ENCODE data around the gene TPBGL. TPM values are rescaled to one million over a fixed set of nuclear protein-coding genes. Genes with fewer than 3 reads are reported as not detected.

Gene TPBGL
- total and polyA plus RNA-seq, 2 of the 4 experiments (the other 2 are of a cell fraction) = not detected

DNA sequence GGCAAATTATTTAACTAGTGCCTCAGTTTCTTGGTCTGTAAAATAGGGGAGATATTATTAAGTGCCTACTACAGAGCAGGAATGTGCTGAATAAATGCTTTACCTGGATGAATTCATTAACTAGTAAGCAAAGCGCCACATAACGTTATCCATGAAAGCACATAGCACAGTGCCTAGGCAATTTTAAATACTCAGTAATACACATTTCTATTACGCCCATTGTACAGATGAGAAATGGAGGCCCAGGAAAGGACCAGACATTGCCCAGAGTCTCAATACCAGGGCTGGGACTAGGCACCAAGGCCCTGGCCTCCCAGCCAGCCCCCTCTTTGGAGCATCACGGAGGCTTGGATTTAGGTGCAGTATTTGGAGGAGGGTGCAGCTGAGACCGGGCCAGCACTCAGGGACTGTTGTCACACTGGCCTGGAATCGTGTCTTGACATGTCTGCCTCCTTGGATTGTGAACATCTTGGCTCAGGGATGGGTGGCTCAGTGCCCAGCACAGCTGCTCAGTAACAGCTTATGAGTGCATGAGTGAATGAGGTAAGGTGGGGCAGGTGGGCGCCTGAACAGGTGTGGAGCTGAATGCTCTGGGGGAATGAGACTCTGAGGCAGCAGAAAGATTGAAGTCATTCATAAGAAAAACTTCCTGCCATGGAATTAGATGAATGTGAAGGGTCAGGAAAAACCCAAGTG lies 42.1 kb upstream of the TPBGL start:
- no peak for DNase-seq
- no peak for TF ChIP-seq ELK1 (IDR thresholded peaks at IDR 0.05; ENCODE audit: borderline replicate concordance, low read depth, low read length)
- TF ChIP-seq SMC3 (IDR thresholded peaks at IDR 0.05; ENCODE audit: low read depth, low read length) = no peak
- no peak for TF ChIP-seq MAZ (IDR thresholded peaks at IDR 0.05; ENCODE audit: borderline replicate concordance, low read depth, low read length)
- TF ChIP-seq MXI1 (IDR thresholded peaks at IDR 0.05; ENCODE audit: borderline replicate concordance, low read depth, low read length) = no peak
- TF ChIP-seq CEBPB (IDR thresholded peaks at IDR 0.05; ENCODE audit: low read depth, low read length) = no peak
- no peak for TF ChIP-seq MAFK (IDR thresholded peaks at IDR 0.05; ENCODE audit: low read depth, low read length)
- TF ChIP-seq RCOR1 (IDR thresholded peaks at IDR 0.05; ENCODE audit: insufficient replicate concordance, low read length) = no peak
- TF ChIP-seq RFX5 (IDR thresholded peaks at IDR 0.05; ENCODE audit: low read depth, low read length) = no peak
- no peak for TF ChIP-seq POLR2A (IDR thresholded peaks at IDR 0.05; ENCODE audit: low read depth, low read length)
- TF ChIP-seq, protein P1, sequence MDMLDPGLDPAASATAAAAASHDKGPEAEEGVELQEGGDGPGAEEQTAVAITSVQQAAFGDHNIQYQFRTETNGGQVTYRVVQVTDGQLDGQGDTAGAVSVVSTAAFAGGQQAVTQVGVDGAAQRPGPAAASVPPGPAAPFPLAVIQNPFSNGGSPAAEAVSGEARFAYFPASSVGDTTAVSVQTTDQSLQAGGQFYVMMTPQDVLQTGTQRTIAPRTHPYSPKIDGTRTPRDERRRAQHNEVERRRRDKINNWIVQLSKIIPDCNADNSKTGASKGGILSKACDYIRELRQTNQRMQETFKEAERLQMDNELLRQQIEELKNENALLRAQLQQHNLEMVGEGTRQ (IDR thresholded peaks at IDR 0.05; ENCODE audit: low read depth, low read length) = no peak
- intact Hi-C loops (cut with micrococcal nuclease) (no loop called here), dilution Hi-C loops (cut with HindIII; ENCODE audit: low sequenced_read_pairs, unreplicated experiment) (no loop called here), in situ Hi-C loops (cut with MboI; ENCODE audit: low sequenced_read_pairs) (no loop called here)
- no peak overlapping the region for H4K8ac ChIP-seq (ENCODE audit: low read depth in 2 of 2, low read length in 2 of 2)
- no CpG with 5 or more reads among the region's 7 CpGs for WGBS, 2 experiments (ENCODE audit: extremely low coverage in 2 of 2, insufficient read length in 1 of 2)
- no peak overlapping the region for H3K56ac ChIP-seq (ENCODE audit: extremely low read depth, insufficient read depth, low read length)
- no peak overlapping the region for H2BK120ac ChIP-seq (ENCODE audit: low read depth, low read length)
- CTCF ChIA-PET = no interaction called here
- no peak overlapping the region for H2AK9ac ChIP-seq (replicated peaks; ENCODE audit: low read depth, low read length, poor library complexity)
- no peaks in the 10 kb centered on the region for H3K79me1 ChIP-seq (ENCODE audit: low read depth in 1 of 2, low read length in 2 of 2)
- H2BK20ac ChIP-seq (ENCODE audit: low read depth, low read length) = no peak overlapping the region
- no peak overlapping the region for H3K18ac ChIP-seq (ENCODE audit: low read depth, low read length)
- no peak overlapping the region for H3K14ac ChIP-seq (replicated peaks; ENCODE audit: low read depth, low read length)
- no peak overlapping the region for H4K5ac ChIP-seq (ENCODE audit: low read depth, low read length)
- H3K27ac ChIP-seq (ENCODE audit: insufficient read depth, low read length) = no peak overlapping the region
- H3K4me2 ChIP-seq (ENCODE audit: low read depth, low read length) = no peak overlapping the region
- H3K9me1 ChIP-seq (ENCODE audit: insufficient read depth, low read length) = no peaks in the 10 kb centered on the region
- H4K20me1 ChIP-seq (ENCODE audit: insufficient read depth, low read length) = no peaks in the 10 kb centered on the region
- peaks cover 67% of the 10 kb centered on the region for H3K27me3 ChIP-seq (ENCODE audit: control insufficient read depth, insufficient read depth, low read length)
- no peak overlapping the region for H2BK5ac ChIP-seq (ENCODE audit: low read depth, low read length, poor library complexity, severe bottlenecking)
- no peaks in the 10 kb centered on the region for H3K9me3 ChIP-seq (ENCODE audit: control insufficient read depth, insufficient read depth, low read length)
- H4K91ac ChIP-seq (ENCODE audit: insufficient read depth, low read depth, low read length) = no peak overlapping the region
- H3K36me3 ChIP-seq (ENCODE audit: control insufficient read depth, insufficient read depth, low read length) = no peaks in the 10 kb centered on the region
- no TSS peak for BruUV-seq (replicated peaks)
- H2AFZ ChIP-seq (replicated peaks; ENCODE audit: low read length, poor library complexity) = no peak overlapping the region
- H3K4me1 ChIP-seq (ENCODE audit: control insufficient read depth, insufficient read depth, low read length) = no peaks in the 10 kb centered on the region
- H3K4ac ChIP-seq (ENCODE audit: low read depth, low read length) = no peak overlapping the region
- no peak for ATAC-seq (ENCODE audit: low read depth)
- no peak overlapping the region for H3K4me3 ChIP-seq (ENCODE audit: insufficient read depth, low read depth, low read length)
- no peak overlapping the region for H2AK5ac ChIP-seq (ENCODE audit: low read depth, low read length)
- no peak overlapping the region for H2BK15ac ChIP-seq (ENCODE audit: low read depth, low read length)
- no peak overlapping the region for H3K9ac ChIP-seq (ENCODE audit: low read depth, low read length)
- H3K23ac ChIP-seq (ENCODE audit: low read depth, low read length) = no peak overlapping the region
- POLR2A ChIA-PET (ENCODE audit: unreplicated experiment) = no interaction called here

Measured in IMR-90 (cell line).